RKO (cell line): ENCODE data around the gene GRK4.
"Not testable (repeated sequence)": the region's sequence is repeated elsewhere in the genome, so short reads cannot be mapped to it uniquely, and the experiment has no call there.

Experiments
- DNase-seq: peaks from one replicate; pipeline ENCODE4 v3.0.0-alpha.2; 2016; ENCODE audit warnings: low spot score

Gene GRK4

DNA sequence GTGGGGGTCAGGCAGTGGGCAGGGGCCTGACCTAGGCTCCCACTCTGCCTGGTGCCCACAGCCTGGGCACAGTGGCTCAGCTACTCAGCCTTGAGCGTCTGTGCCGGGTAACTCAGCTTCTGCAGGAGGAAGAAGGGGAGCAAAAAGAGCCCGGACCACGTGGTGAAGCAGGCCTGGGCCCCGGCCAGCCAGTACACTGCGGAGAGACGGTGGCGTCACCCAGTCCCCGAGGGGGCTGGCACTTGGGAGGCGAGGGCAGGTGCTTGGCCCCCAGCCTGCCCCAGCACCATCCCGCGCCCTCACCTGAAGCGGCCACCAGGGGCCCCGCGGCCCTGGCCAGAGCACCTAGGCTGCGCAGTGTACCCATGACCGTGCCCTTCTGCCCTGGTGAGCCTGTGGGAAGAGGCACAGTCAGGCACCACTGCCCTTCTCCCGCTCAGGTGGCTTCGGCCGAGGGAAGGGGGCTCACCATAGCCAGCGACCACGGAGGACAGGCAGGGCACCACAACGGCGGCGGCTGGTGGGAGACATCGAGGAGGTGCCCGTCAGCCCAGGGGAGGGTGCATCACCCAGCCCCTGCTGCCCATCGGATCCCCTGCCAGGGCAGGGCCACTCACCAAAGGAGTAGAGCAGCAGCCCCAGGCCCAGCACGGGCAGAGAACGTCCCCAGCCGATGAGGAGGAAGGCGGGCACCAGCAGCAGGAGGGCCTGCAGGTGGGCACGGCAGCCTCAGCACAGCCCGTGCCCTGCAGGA, 32.4 kb upstream of the GRK4 start:
- no peak for DNase-seq

DNA sequence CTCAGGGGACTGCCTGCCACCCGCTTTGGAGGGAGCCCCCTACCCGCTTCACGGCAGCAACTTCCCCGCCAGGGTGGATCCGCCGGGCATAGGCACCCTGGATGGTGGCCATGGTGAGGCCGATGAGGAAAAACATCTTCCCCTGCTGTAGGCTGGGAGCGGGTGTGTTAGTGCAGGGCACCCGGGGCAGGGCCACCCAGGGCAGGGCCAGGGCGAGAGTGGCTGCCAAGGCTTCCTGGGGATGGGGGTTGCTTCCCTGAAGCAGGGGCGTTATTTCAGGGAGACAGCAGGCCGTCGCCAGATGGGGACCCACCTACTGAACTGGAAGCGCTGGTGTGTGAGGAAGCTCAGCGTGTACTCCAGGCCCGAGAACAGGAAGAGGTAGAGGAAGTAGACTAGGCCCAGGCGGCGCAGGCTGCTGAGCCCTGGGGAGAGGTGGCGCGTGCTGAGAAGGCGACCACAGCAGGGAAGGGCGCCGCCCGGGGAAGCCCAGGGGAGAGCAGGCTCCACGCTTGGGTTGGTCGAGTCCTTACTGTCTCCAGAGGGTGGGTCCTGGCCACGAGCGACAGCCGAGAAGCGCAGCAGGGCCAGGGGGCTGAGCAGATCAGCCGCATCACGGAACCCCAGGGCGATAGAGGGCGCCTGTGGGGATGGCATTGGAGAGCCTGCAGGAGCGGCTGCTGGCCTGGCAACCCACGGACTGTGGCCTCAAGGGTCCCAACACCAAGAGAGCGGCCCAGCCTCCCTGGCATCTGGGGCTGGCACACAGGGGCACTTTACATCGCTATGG, 31.7 kb upstream of the GRK4 start:
- no peak for DNase-seq

DNA sequence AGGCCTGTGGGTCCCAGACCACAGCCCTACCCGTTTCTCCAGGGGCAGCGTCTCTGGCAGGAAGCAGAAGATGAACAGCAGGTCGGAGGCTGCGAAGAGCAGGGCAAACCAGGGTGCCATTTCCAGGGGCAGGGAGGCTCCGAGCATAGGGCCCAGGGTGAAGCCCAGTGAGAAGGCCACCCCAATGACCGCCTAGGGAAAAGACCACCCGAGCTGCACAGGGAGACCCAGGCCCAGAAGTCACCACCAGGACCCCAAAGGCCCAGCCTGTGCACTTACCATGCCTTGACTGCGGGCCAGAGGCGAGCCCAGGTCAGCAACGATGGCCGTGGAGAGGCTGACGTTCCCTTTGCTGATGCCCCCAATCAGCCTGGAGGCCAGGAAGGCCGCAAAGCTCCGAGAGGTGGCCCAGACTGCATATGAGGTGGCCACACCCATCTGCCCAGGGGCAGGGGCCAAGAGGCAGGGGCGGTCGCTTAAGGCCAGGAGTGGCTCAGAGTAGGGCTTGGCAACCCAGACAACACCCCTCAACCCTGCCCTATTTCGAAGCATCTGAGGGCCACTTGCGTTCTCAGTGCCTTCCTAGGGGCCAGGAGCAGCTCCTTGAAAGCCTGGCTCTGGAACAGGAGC, 30.9 kb upstream of the GRK4 start:
- no peak for DNase-seq

DNA sequence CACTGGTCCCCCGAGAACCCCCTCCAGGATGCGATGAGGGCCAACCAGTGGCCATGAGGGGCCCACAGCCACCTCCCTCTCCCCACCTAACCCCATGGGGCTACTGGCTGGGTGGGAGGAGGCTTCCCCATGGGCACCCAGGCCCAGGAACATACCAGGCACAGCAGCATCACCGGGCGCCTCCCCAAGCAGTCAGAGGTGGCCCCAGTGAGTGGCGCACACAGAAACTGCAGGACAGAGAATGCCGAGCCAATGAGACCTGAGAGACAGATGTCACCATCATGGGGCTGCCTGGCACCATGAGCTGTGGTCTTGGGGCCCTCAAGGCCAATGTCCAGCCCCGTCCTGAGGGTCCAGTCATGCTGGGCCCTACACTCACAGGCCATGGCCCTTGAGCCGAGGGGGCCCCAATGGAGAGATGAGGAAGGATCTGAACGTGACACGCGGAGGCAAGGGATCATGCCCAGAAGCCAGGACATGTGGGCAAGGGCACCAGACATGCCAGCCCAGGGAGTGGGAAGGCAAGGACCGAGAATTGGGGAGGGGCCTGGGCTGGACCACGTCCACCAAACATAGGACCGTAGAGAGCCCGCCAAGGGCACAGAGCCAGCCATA, 30.3 kb upstream of the GRK4 start:
- peak; percentile 64 for DNase-seq

DNA sequence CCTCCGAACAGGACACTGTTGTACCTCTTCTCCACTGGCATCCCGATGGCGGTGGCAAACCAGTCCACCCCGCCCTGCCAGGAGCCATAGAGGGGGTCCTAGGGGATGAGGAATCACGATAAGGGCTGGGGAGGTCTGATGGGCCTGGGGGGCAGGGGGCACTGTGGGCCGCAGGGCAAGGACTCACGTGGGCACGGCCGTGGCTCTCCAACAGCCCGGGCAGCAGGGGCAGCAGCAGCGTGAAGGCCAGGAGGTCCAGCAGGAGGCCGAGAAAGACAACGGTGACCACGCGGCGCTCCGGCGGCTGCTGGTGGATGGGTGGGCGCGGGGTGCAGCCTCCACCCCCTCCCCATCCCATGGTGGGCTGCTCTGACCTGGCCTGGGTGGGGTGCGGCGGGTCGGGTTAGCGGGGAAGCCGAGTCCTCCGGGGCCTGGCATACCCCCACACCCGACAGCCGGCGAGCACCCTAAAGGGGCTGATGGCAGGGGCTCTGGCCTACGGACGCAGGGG, 29.8 kb upstream of the GRK4 start:
- DNase-seq, result no peak

DNA sequence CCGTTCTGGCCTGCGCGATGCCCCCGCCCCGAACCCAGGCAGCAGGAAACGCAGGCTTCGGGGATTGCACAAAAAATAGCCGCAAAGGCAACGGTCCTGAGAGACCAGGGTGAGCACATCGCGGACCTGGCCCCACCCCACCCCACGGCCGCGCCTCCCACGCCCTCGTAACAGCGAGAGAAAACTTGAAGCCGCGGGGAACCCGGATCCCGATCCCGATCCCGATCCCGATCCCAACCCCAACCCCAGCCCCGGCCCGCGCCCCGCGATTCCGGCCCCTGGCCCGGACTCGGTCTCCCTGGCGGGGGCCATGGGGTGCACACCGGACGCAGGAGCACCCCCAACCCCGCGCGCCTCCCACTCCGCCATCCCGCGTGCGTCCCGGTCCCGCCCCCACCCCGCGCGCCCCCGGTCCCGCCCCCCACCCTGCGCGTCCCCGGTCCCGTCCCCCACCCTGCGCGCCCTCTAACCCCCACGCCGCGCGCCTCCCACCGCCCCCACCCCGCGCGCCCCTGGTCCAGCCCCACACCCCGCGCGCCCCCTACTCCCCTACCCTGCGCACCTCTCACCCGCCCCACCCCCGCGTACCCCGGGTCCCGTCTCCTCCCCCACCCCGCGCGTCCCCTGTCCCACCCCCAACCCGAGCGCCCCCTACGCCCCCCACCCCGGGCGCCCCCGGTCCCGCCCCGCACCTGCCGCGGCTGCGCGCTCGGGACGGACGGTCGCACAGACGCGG, 29.1 kb upstream of the GRK4 start:
- DNase-seq, result peak; percentile 63

DNA sequence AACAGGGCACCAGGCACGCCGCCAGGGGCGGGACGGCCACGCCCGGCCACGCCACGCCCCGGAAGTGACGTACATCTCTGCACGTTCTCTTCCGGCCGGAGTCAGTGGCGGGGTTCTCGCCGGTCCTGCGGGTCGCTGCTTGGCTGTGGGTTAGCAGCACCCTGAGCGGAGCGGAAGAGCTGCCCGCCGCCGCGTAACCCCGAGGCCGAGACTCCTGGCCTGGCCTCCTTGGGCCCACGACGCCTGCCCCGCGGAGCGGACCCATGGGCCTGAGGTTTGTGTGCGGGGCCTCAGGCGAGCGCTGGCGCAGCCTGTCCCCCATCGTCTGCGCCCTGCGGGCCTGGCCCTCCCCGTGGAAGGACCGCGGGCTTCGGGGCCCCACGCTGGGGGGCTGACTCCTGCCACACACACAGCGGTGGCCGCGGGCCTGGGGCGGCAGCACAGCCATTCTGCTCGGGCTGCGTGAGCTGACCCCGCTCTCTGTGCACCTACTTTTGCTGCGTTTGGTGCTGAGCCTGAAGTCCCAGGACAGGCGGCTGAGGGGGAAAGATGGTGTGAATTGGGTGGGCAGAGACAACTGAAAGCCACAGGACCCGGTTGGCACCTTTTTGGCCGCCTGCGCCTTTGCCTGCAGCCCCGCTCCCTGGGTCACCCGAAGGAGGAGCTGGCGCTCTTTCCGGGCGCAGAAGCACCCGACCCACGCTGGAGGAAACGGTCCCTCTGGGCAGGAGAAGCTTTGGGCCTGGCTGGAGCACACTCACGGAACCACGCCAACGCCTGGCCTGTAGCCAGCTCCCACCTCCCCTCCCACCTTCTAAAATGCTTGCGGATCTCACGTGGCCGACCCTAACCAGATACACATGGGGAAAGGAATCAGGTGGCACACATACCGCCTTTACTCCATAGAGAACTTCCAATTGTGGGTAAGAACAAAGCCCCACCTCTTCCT, 28.3 kb upstream of the GRK4 start:
- peak; percentile 95 for DNase-seq

DNA sequence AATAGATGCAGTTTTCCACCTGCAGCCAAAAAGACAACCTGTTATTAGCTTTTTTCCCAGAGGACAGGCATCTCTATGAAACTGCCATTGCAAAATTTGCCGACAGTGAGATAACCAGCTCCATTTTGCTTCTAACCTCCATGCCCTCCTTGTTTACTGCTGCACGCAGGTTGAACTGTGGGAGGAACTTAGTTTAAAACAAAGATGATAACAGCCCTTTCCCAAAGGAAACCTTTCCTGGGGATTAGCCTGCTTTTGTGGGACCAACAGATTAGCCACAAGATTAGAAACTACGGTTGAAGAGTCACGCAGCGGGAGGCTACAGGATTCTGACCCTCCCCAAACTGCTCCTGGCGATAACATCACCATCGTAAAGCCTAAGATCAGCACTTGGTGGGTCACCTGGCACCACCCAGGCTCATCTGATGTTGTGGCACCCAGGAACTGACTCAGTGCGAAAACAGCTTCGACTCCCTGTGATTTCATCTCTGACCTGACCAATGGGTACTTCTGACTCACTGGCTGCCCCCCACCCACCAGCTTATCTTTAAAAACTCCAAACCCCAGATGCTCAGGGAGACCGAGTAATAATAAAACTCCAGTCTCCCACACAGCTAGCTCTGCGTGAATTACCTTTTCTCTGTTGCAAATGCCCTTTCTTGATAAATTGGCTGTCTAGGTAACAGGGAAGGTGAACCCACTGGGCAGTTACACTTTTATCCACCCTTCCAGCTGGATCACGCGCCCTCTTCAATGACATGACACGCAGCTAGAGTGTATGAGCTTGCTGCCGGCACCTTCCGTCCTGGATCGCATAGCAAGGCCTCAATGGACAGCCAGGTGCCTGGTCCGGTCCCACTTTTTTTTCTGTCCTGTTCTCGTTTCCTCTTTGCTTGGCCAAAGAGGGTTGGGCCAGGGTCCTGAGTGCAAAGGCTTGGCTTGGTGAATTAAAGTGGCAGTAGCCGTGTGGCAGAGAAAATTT, 27.3 kb upstream of the GRK4 start:
- DNase-seq, result peak; percentile 99

DNA sequence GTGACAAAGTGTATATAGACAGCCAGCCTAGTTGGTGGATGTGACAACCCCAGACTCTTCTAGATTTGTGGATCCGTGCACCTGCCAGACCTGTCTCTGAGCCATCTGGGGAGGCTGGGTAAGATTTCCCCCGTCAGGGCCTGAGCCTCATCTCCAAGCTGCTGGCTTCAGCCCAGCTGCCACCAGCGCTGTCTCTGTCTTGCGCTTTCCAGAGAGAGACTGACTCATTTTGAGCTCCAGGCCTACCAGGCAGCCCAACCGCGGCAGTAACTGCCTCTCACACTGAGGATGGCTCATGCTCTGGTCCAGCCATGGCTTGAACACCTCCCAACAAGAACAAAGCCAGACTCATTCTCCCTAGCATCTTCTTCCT, 26.6 kb upstream of the GRK4 start:
- DNase-seq, result peak; percentile 92

DNA sequence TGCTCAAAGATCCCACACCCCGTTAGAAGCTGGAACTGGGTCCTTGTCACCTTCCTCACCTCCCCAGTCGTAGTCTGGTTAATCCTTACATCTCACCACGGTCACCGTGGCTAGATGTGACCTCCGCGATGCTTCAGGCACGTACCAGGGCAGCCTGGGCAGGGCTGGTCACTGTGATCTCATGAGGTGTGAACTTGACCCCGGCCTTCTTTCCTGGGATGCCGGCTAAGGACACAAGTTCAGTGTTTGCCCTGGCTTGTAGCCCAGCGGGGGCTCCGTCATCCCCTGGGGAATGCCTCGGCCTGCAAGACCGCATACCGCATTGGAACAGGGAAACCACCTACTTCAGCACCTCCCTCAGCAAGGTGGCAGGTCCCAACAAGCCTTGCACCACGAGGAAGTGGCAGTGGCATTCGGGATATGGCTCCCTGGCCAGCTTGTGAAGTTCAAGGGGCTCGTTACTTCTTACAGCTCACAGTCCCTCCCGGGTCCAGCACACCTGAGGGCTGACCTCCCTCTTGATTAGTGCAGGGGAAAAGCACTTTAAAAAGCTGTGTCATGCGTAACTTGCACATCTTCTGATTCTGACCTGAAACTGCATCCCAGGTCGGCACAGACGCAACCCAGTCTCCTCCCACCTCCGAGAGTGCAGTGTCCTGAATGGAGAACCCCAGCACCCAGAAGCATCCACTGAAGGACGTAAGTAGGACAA, 26.1 kb upstream of the GRK4 start:
- DNase-seq, result no peak

DNA sequence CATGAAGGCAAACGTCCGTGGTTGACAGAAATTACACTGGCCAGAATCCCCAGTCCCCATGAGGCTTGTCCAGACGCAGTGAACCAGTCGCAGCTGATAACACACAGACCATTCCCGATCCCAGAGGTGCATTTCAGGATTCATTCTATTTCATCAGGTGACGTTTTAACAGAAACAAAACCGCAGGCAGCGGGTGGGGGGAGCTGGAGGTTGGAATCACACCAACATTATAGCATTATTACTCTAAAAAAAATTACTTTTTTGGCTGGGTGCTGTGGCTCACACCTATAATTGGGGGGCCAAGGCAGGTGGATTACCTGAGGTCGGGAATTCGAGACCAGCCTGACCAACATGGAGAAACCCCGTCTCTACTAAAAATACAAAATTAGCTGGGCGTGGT, 25.4 kb upstream of the GRK4 start:
- DNase-seq, result no peak

DNA sequence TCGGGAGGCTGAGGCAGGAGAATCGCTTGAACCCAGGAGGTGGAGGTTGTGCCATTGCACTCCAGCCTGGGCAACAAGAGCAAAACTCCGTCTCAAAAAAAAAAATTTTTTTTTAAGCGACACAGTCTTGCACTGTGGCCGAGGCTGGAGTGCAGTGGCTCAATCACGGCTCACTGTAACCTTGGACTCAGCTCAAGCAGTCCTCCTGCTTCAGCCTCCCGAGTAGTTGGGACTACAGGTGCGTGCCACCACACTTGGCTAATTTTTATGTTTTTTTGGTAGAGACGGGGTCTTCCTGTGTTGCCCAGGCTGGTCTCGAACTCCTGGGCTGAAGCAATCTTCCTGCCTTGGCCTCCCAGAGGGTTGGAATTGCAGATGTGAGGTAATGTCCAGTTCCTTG, 25.0 kb upstream of the GRK4 start:
- DNase-seq, result not testable (repeated sequence)

DNA sequence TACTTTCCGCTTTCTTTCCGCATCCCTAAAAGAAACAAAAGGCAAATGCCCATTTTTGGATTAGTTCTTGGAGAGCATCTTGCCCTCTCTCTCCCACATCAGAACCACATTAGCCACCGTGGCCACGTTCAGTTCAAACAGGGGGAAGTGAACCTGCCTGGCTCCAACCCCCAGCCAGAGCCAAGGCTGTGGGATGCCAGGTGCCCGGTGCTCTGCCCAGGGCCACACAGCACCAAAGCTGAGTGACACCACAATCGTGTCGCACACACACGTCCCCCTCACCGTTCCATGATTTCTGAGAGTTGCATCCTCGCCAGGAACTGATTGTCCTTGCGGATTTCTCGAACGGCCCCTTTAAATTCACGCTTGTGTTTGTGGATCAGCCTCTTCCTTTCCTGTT, 24.5 kb upstream of the GRK4 start:
- DNase-seq, result no peak

DNA sequence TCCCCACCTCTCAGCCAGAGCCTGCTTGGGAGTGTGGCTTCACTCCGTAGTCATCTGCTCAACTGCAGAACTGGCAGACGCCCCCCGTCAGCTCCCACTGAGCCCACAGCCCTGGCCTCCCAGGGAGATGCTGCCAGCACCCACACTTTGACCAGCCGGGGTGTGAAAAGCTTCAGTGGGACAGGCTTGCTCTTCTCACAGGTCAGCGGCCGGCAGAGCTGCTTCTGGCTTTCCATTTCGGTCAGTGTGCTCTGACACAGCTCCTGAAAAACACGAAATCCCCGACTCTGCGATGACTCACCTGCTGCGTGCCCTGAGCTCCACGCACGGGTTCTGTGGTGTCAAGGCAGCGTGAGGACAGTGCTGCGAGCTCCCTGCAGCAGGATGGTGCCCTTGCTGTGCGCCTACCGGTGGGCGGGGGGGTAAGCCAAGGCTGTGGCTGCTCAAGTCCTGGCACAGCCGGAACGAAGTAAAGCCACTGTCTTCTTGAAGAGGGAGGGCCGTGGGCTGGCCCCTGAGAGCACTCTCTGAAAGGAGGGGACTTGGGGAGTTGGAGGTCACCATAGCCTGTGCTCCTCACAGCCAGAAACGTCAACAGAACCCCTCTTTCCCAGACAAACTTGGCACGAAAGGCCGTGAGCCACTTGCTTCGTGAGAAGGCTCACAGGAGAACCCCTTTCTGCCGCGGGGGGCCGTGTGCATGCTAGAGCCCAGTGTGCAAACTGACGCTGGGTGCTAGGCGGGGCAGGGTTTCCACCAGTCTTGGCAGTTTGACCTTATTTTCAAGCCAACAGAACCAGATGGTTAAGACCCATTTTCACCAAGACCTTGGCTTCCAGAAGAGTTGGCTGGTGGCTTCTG, 23.8 kb upstream of the GRK4 start:
- no peak for DNase-seq

DNA sequence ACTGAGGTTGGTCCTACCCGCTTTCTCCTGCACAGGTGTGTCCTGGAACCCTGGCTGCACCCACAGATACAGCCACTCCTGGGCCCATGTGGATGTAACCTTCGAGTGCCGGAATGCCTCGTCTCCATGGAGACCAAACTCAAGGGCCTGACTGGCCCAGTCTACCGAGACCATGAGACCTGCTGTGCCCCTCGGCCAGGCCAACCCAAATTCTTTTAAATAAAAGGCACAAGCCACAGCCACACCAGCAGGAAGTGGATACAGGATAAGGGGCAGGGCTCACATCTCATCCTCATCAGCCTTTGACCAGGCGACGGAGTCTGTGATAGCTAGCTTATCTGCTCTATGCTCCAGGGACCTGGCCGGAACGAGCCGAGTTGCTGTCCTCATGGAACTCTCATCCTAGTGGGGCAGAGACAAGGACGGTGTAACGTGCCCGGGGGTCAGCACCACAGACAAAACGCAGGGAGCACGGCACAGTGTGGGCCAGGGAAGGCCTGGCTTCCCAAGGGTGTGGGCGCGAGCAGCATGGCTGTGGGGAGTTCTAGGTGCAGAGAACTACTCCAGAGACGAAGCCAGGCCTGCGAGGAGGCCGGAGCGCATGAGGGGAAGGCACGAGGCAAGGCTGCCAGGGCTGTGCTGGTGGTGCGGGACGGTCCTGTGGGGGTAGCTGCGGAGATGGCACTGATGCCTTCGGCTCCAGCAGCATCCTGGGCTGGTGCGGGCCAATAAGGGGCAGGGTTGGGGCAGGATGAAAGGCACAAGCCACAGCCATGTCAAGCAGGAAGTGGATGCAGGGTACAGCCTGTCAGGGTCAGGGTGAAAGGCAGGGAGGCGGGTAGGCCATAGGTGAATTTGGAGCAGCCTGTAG, 22.9 kb upstream of the GRK4 start:
- no peak for DNase-seq

DNA sequence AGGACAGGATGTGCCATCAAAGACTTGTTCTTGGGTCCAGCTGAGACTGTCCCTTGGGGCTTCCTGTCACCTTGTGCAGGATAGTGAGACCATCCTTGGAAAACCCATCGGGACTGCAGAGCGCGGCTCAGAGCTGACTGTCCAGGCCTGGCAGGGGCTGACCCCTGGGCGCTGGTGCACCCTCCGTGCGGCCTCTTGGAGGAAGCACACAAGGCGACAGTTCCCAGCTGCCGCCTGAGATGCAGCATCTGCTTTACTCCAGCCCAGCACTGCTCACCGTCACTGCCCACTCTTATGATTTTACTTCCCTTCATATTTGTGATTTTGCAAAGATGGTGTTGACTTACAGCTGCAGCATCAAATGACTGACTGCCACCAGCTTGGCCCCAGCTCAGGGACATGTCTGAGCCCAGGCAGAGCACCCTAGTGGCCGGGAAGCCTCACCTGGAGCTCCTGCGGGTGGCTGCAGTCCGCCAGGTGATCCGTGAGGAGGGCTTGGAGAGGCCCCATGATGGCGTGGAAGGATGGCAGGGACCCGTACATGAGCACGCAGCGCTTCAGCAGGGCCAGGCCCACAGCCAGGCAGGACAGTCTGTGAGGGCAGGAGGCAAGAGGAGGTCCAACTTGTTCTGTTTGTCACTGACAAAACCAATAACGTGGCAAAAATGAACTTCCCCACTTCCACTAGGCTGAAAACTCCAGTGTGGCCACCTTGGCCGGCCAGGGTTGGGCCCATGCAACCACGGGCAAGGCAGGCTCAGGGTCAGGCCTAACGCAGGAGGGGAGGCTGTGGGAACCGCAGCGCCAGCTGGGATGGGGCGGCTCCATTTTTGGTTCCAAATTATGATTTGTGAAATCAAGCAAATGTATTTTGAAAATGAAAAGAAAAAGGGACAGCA, 22.0 kb upstream of the GRK4 start:
- DNase-seq, result no peak
